AG09319 (cell line): ENCODE data around the gene NABP2.

Experiments used
- DNase-seq: peaks from one replicate; pipeline ENCODE4 v3.0.0-alpha.2; 2010; ENCODE audit warnings: low read depth; ENCODE audit errors: extremely low read depth
- TF ChIP-seq, protein P1 (sequence below): IDR thresholded peaks from 2 replicates; pipeline ENCODE4 v1.5.1; 2011; ENCODE audit warnings: low read depth, mild to moderate bottlenecking, inconsistent platforms, low read length, moderate library complexity

The NABP2 gene

DNA sequence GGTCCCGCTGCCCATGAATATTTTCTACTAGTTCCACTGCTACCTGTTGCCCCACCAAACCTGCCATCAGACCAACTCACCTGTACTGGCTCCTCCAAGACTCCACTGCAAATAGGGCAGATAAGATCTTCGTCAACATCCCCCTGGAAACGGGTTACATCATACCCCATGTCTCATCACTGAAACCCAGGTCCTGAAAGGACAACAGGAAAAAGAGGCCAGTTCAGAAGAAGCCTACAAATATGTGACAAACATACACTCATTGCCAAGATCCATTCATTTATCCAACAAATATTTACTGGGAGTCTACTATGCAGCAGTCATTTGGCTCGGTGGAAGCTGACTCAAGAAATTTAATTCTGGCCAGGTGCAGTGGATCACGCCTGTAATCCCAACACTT lies 10.3 kb upstream of the NABP2 start:
- DNase-seq: no peak
- TF ChIP-seq, protein P1, sequence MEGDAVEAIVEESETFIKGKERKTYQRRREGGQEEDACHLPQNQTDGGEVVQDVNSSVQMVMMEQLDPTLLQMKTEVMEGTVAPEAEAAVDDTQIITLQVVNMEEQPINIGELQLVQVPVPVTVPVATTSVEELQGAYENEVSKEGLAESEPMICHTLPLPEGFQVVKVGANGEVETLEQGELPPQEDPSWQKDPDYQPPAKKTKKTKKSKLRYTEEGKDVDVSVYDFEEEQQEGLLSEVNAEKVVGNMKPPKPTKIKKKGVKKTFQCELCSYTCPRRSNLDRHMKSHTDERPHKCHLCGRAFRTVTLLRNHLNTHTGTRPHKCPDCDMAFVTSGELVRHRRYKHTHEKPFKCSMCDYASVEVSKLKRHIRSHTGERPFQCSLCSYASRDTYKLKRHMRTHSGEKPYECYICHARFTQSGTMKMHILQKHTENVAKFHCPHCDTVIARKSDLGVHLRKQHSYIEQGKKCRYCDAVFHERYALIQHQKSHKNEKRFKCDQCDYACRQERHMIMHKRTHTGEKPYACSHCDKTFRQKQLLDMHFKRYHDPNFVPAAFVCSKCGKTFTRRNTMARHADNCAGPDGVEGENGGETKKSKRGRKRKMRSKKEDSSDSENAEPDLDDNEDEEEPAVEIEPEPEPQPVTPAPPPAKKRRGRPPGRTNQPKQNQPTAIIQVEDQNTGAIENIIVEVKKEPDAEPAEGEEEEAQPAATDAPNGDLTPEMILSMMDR: no peak

DNA sequence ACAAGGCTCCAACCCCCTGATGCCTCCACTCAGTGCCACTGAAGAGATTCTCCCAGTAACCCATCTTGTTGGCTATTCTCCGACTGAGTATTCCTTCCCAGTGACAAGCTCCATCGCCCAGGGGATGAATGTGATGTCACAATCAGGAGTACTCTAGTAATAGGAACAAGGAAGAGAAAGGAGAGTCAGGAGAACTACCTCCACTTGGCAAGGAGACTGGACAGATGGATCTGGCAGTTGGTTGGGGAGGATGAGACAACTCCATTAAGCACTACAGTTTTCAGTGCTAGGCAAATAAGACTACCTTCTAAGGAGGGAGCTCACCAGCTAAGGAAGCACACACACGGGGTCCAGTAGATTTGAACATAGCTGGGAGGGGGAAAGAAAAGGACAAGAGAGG lies 7.7 kb upstream of the NABP2 start:
- DNase-seq: no peak
- TF ChIP-seq, protein P1: no peak

DNA sequence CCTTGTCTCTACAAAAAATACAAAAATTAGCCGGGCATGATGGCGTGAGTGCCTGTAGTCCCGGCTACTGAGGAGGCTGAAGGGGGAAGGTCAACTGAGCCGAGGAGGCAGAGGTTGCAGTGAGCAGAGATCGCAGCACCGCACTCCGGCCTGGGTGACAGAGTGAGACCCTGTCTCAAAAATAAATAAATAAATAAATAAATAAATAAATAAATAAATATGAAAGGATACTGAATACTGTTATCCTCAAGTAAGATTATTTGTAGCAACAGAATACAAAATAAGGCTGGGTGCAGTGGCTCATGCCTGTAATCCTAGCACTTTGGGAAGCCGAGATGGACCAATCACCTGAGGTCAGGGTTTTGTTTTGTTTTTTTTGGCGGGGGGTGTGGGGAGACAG lies 4.3 kb upstream of the NABP2 start:
- TF ChIP-seq, protein P1: no peak
- DNase-seq: no peak

DNA sequence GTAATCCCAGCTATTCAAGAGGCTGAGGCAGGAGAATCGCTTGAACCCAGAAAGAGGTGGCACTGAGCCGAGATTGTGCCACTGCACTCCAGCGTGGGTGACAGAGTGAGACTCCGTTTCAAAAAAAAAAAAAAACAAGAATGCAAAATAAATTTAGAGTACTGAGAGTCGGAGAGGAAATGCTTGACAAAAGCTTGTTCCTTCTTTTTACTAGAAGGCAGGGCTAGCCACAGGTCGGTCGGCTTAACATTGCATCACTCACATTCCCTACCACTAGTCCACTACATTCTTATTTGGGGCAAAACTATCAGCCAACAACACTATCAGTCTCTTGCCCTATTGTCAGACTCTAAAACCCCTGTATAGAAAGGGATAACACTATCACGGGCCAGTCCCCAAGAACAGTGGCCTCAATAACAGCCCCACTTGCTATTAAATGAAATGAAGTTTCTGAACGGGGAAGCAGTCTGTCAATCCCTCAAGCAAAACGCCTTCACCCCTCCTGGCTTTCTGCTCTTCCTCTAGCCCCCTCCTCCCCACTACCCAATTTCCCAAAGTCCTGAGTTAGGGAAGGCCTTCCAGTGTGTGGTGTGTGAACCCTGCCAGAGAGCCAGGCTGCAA lies 3.4 kb upstream of the NABP2 start:
- DNase-seq: peak; percentile 23
- TF ChIP-seq, protein P1: no peak

DNA sequence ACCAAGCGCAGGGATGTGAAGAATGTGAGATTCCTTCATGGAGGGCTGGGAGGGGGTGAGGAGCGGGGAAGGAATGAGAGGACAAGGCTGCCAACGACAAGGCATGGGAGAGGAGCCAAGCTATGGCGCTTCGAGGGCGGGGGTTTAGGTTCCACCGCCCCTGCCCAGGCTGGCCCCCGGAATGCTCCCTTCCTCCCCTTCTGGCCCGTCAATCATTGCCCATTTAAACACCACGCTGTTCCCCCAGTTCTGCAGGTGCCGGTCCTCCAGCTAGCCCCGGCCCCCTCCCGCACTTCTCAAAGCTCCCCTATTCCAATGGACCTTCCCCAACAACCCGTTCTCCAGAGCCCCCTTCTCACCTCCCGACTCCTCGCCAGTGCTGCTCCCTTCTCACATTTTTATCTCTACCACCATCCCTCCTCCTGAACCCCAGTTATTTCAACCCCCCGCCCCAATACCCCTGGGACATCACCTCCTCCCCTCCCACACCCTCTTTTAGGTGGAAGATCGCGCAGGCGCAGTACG lies 2.8 kb upstream of the NABP2 start:
- TF ChIP-seq, protein P1: no peak
- peak; percentile 65 for DNase-seq

DNA sequence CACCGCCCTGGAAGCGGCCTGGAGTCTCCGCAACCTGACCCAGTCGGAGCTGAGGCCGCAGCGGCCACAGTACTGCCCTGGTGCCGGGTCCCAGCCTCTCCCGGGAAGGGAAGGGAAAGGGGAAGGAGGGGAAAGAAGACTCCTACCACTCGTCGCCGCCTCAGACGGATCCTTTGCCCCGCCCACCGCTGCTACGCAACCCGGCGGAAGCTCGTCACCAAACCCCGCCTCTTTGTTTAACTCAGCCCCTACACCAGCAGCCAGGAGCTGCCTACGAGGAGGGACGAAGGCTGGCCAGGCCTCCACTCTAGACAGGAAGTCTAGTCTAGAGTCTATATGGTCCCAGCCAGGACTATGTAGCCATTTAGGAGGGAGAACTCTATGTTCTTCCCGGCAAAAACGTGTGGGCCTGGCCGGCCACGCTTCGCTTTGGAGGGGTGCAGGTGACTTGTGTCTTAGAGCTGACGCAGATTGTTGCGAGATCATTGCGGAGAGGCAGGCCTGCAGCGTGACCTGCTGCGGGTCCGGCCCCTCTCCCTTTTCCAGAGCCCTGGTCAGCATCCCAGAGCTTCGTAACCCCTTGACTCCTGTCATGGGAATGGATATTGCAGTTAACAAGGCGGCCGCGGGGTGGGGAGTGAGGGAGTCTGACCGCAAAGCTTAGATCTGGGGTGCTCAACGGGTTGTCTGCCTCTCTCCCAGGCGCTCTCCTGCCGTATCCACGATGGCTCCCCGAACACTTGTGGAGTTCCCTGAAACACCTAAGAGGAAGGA lies 2.2 kb upstream of the NABP2 start, which contains the start of gene RNF41:
RNF41 (minus strand) TSS at position 166 of the 774 bp plus-strand sequence. CDS start 7,875 bp downstream, outside the sequence.
- TF ChIP-seq, protein P1: no peak
- DNase-seq: peak; percentile 95

DNA sequence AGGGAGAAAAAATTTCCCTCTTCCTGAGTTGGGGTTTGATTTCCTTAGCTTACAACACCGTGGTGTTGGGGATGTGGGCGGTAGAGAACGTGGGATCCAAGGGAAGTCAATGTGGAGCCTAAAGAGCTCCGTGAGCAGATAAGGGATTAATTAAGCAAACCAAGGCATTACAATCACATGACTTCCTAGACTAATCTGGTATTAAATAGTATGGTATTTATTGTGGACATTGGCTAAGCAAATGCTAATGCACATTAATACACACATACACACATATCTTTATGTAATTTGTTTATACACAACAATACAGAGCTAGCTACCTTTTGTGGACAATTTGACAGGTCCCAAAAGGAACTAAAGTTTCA lies 1.6 kb upstream of the NABP2 start:
- TF ChIP-seq, protein P1: no peak
- no peak for DNase-seq
